ENCODE data around the gene FAM3B.

The FAM3B gene

DNA sequence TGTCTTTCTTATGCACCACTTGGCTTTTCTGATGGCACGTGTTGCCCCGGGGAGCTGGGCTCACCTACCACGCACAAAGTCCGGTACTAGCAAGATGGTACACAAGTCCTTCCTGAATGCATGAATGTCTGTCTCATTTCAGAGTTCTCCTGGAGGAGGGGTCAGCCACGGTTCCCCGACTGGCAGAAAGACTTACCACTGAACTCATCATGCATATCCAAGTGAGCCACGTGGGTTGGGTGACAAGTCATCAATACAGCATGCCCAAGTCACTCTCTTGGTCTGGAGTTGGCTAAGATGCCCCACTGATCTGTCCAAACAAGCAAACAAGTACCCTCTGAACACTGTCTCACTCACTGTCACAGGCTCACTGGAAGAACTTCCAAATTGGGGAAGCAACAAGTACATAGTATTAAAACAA is 80.9 kb downstream of the FAM3B start:
- TF ChIP-seq TEAD4 (IDR thresholded peaks at IDR 0.05), result no peak
- no peak for TF ChIP-seq TAF1 (IDR thresholded peaks at IDR 0.05; ENCODE audit: low read depth)
- TF ChIP-seq YY1 (IDR thresholded peaks at IDR 0.05; ENCODE audit: low read depth), result no peak
- TF ChIP-seq, protein P1, sequence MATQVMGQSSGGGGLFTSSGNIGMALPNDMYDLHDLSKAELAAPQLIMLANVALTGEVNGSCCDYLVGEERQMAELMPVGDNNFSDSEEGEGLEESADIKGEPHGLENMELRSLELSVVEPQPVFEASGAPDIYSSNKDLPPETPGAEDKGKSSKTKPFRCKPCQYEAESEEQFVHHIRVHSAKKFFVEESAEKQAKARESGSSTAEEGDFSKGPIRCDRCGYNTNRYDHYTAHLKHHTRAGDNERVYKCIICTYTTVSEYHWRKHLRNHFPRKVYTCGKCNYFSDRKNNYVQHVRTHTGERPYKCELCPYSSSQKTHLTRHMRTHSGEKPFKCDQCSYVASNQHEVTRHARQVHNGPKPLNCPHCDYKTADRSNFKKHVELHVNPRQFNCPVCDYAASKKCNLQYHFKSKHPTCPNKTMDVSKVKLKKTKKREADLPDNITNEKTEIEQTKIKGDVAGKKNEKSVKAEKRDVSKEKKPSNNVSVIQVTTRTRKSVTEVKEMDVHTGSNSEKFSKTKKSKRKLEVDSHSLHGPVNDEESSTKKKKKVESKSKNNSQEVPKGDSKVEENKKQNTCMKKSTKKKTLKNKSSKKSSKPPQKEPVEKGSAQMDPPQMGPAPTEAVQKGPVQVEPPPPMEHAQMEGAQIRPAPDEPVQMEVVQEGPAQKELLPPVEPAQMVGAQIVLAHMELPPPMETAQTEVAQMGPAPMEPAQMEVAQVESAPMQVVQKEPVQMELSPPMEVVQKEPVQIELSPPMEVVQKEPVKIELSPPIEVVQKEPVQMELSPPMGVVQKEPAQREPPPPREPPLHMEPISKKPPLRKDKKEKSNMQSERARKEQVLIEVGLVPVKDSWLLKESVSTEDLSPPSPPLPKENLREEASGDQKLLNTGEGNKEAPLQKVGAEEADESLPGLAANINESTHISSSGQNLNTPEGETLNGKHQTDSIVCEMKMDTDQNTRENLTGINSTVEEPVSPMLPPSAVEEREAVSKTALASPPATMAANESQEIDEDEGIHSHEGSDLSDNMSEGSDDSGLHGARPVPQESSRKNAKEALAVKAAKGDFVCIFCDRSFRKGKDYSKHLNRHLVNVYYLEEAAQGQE (IDR thresholded peaks at IDR 0.05; ENCODE audit: low read depth), result no peak
- TF ChIP-seq NFIC (IDR thresholded peaks at IDR 0.05), result no peak
- TF ChIP-seq, protein P2, sequence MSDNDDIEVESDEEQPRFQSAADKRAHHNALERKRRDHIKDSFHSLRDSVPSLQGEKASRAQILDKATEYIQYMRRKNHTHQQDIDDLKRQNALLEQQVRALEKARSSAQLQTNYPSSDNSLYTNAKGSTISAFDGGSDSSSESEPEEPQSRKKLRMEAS (IDR thresholded peaks at IDR 0.05), result no peak

DNA sequence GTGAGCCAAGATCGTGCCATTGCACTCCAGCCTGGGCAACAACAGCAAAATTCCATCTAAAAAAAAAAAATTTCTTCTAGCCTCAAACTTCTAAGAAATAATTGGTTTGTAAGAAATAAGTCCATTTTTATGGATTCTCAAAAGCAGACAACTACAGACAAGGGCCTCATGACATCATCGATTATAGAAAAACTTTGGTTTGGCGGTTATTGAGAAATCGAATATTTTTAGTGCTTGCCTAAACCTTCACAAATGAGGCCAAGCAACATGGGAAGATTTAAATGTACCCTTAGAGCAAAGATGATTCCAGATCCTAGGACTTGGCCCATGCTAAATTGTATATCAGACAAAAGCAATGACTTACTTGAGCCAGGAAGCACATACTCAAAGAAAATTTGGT is 81.7 kb downstream of the FAM3B start:
- TF ChIP-seq ZBTB7A (IDR thresholded peaks at IDR 0.05; ENCODE audit: low read depth) (no peak), YY1 (IDR thresholded peaks at IDR 0.05; ENCODE audit: low read depth) (no peak), CEBPB (IDR thresholded peaks at IDR 0.05) (no peak), TAF1 (IDR thresholded peaks at IDR 0.05; ENCODE audit: low read depth) (no peak), NFIC (IDR thresholded peaks at IDR 0.05) (no peak), EGR1 (IDR thresholded peaks at IDR 0.05) (no peak), CREB1 (IDR thresholded peaks at IDR 0.05; ENCODE audit: low read depth) (no peak), RAD21 (IDR thresholded peaks at IDR 0.05; ENCODE audit: low read depth) (no peak), FOXM1 (IDR thresholded peaks at IDR 0.05; ENCODE audit: borderline replicate concordance, low read depth) (no peak), TCF12 (IDR thresholded peaks at IDR 0.05; ENCODE audit: low read depth) (no peak), EP300 (IDR thresholded peaks at IDR 0.05; ENCODE audit: borderline replicate concordance) (no peak), TEAD4 (IDR thresholded peaks at IDR 0.05) (no peak)
- TF ChIP-seq, protein P3, sequence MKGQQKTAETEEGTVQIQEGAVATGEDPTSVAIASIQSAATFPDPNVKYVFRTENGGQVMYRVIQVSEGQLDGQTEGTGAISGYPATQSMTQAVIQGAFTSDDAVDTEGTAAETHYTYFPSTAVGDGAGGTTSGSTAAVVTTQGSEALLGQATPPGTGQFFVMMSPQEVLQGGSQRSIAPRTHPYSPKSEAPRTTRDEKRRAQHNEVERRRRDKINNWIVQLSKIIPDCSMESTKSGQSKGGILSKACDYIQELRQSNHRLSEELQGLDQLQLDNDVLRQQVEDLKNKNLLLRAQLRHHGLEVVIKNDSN (IDR thresholded peaks at IDR 0.05), result no peak
- TF ChIP-seq, protein P1 (IDR thresholded peaks at IDR 0.05; ENCODE audit: low read depth), result no peak
- TF ChIP-seq, protein P2 (IDR thresholded peaks at IDR 0.05), result no peak

DNA sequence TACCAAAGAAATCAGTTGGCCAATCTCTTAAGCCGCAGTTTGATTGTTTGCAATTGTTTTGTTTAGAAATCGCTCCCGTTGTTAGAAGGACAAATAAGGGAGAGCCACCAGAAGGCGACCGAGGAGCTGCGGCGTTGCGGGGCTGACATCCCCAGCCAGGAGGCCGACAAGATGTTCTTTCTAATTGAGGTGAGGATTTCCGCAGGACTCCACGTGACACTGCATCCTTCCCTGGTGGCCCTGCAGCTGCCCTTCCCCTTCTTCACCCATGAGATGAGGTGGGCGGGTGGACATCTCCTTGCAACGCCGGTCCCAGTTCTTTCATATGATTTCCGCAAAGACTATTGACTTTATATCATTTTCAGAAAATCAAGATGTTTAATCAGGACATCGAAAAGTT is 82.2 kb downstream of the FAM3B start:
- TF ChIP-seq CREB1 (IDR thresholded peaks at IDR 0.05; ENCODE audit: low read depth) (no peak), ZBTB7A (IDR thresholded peaks at IDR 0.05; ENCODE audit: low read depth) (no peak), FOXM1 (IDR thresholded peaks at IDR 0.05; ENCODE audit: borderline replicate concordance, low read depth) (no peak), TCF12 (IDR thresholded peaks at IDR 0.05; ENCODE audit: low read depth) (no peak), YY1 (IDR thresholded peaks at IDR 0.05; ENCODE audit: low read depth) (no peak), CEBPB (IDR thresholded peaks at IDR 0.05) (no peak), EP300 (IDR thresholded peaks at IDR 0.05; ENCODE audit: borderline replicate concordance) (no peak)

DNA sequence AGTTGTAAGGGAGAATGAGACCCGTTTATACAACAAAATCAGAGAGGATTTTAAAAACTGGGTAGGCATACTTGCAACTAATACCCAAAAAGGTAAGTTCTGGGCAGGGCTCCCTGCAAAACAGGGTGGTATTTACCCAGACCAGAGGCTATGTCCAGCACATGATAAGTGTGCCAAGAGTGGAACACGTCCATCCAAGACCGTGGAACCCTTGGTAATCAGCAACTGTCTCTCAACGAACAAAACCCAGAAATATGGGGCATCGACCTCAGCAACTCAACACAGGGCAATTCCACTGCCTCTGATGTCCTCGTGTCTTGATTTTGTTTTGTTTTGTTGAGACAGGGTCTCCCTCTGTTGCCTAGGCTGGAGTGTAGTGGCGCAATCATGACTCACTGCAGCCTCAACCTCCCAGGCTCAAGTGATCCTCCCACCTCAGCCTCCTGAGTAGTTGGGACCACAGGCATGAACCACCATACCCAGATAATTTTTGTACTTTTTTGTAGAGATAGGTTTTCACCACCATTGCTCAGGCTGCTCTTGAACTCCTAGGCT is 82.7 kb downstream of the FAM3B start:
- TF ChIP-seq CREB1 (IDR thresholded peaks at IDR 0.05; ENCODE audit: low read depth) (no peak), EGR1 (IDR thresholded peaks at IDR 0.05) (no peak), YY1 (IDR thresholded peaks at IDR 0.05; ENCODE audit: low read depth) (no peak), EP300 (IDR thresholded peaks at IDR 0.05; ENCODE audit: borderline replicate concordance) (no peak), TEAD4 (IDR thresholded peaks at IDR 0.05) (no peak), CEBPB (IDR thresholded peaks at IDR 0.05) (no peak), ZBTB7A (IDR thresholded peaks at IDR 0.05; ENCODE audit: low read depth) (no peak), TCF12 (IDR thresholded peaks at IDR 0.05; ENCODE audit: low read depth) (no peak), FOXM1 (IDR thresholded peaks at IDR 0.05; ENCODE audit: borderline replicate concordance, low read depth) (no peak)
- TF ChIP-seq, protein P1 (IDR thresholded peaks at IDR 0.05; ENCODE audit: low read depth), result no peak
- TF ChIP-seq, protein P2 (IDR thresholded peaks at IDR 0.05), result no peak

DNA sequence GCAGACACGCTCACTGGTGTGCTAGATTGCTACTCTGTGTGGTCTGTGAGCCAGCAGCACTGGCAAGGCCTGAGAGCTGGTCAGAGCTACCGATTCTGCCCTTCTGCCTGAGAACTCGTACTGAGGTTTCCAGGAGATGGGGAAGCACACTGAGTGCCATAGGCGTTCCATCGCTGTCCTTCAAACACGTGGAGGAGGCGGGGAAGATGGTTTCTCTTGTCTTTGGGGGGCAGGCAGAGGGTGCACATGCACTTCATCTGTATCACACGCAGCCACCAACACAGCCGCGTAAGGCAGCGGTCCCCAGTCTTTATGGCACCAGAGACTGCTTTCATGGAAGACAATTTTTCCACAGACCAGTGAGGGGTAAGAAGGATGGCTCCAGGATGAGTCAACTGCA is 85.6 kb downstream of the FAM3B start:
- TF ChIP-seq CEBPB (IDR thresholded peaks at IDR 0.05) (no peak), CREB1 (IDR thresholded peaks at IDR 0.05; ENCODE audit: low read depth) (no peak), FOXM1 (IDR thresholded peaks at IDR 0.05; ENCODE audit: borderline replicate concordance, low read depth) (no peak), TEAD4 (IDR thresholded peaks at IDR 0.05) (no peak), TCF12 (IDR thresholded peaks at IDR 0.05; ENCODE audit: low read depth) (no peak), NFIC (IDR thresholded peaks at IDR 0.05) (no peak), EP300 (IDR thresholded peaks at IDR 0.05; ENCODE audit: borderline replicate concordance) (no peak), TAF1 (IDR thresholded peaks at IDR 0.05; ENCODE audit: low read depth) (no peak), ZBTB7A (IDR thresholded peaks at IDR 0.05; ENCODE audit: low read depth) (no peak), RAD21 (IDR thresholded peaks at IDR 0.05; ENCODE audit: low read depth) (no peak), EGR1 (IDR thresholded peaks at IDR 0.05) (no peak), YY1 (IDR thresholded peaks at IDR 0.05; ENCODE audit: low read depth) (no peak)
- TF ChIP-seq, protein P1 (IDR thresholded peaks at IDR 0.05; ENCODE audit: low read depth), result no peak
- TF ChIP-seq, protein P2 (IDR thresholded peaks at IDR 0.05), result no peak
- TF ChIP-seq, protein P3 (IDR thresholded peaks at IDR 0.05), result no peak
